PFSK-1 (cell line): ENCODE data around the gene PSMA2.

ENCODE experiments used
- FOXP2 ChIP-seq: optimal IDR thresholded peaks from 2 replicates; pipeline ENCODE3; 2011; ENCODE audit warnings: borderline replicate concordance, control low read depth, inconsistent platforms; ENCODE audit not compliant: insufficient read depth; ENCODE audit errors: extremely low read length, extremely low read depth
- POLR2AphosphoS5 ChIP-seq: IDR thresholded peaks from 2 replicates; pipeline ENCODE4 v1.6.1; 2012; ENCODE audit warnings: low read depth, mild to moderate bottlenecking, control low read depth, low read length, moderate library complexity
- SIN3A ChIP-seq: IDR thresholded peaks from 2 replicates; pipeline ENCODE4 v1.6.1; 2012; ENCODE audit warnings: mild to moderate bottlenecking, low read length, moderate library complexity, borderline replicate concordance; ENCODE audit not compliant: insufficient read depth
- TAF1 ChIP-seq: IDR thresholded peaks from 2 replicates; pipeline ENCODE4 v1.6.1; 2012; ENCODE audit warnings: low read length, control low read depth, borderline replicate concordance; ENCODE audit not compliant: insufficient read depth
- TF ChIP-seq, protein P1 (sequence below), 2 experiments: IDR thresholded peaks; 2 replicates each; pipeline versions ENCODE4 v1.6.1 to v1.8.0; 2011 to 2012; ENCODE audit warnings: low read depth in 2 of 2, low read length in 2 of 2, control low read depth in 1 of 2, inconsistent platforms in 1 of 2, mild to moderate bottlenecking in 1 of 2, moderate library complexity in 1 of 2; ENCODE audit not compliant: insufficient read depth in 1 of 2

Gene PSMA2

GRCh38 chr7:42924223-42924838 lies 7.6 kb downstream of the PSMA2 start:
- no peak for TF ChIP-seq FOXP2

GRCh38 chr7:42922017-42922753 lies 9.8 kb downstream of the PSMA2 start:
- TF ChIP-seq, protein P1, sequence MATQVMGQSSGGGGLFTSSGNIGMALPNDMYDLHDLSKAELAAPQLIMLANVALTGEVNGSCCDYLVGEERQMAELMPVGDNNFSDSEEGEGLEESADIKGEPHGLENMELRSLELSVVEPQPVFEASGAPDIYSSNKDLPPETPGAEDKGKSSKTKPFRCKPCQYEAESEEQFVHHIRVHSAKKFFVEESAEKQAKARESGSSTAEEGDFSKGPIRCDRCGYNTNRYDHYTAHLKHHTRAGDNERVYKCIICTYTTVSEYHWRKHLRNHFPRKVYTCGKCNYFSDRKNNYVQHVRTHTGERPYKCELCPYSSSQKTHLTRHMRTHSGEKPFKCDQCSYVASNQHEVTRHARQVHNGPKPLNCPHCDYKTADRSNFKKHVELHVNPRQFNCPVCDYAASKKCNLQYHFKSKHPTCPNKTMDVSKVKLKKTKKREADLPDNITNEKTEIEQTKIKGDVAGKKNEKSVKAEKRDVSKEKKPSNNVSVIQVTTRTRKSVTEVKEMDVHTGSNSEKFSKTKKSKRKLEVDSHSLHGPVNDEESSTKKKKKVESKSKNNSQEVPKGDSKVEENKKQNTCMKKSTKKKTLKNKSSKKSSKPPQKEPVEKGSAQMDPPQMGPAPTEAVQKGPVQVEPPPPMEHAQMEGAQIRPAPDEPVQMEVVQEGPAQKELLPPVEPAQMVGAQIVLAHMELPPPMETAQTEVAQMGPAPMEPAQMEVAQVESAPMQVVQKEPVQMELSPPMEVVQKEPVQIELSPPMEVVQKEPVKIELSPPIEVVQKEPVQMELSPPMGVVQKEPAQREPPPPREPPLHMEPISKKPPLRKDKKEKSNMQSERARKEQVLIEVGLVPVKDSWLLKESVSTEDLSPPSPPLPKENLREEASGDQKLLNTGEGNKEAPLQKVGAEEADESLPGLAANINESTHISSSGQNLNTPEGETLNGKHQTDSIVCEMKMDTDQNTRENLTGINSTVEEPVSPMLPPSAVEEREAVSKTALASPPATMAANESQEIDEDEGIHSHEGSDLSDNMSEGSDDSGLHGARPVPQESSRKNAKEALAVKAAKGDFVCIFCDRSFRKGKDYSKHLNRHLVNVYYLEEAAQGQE (IDR thresholded peaks at IDR 0.05; ENCODE audit: insufficient read depth in 1 of 2, low read depth in 2 of 2, low read length in 2 of 2), result no peak
- TF ChIP-seq SIN3A (no peak), TAF1 (no peak), POLR2AphosphoS5 (no peak), FOXP2 (no peak)

- TF ChIP-seq FOXP2, result no peak
Observed at GRCh38 chr7:42915356-42915755, 16.6 kb downstream of the PSMA2 start.

DNA sequence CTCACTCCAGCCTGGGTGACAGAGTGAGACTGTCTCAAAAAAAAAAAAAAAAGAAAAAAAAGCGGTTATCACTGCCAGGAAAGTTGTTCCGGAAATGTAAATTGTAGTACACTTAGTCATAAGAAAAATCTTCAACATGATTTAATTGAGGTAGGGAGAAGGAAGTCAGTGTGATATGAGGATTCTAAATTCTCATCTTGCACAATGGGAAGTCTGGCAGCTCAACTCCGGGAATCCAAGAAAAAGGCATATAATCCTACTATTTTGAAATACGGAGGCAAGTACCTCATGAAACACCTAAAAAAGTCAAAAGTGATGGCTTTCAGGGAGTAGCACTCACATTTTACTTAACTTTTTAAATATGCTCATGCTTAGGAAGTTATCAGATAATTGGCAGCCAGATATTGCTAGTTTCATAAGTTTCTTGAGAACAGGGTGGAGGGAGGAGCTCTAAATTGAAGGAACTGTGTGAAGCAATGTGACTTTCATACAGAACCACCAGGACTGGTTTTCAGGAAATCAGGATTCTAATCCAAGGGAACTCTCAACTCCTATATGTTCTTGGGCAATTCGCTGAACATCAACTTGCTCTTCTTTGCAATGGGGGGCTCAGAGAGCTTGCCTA lies 17.4 kb downstream of the PSMA2 start:
- TF ChIP-seq FOXP2, result no peak
- TF ChIP-seq, protein P1 (IDR thresholded peaks at IDR 0.05; ENCODE audit: insufficient read depth in 1 of 2, low read depth in 2 of 2, low read length in 2 of 2), result no peak
- no peak for TF ChIP-seq TAF1
- no peak for TF ChIP-seq POLR2AphosphoS5
- TF ChIP-seq SIN3A, result no peak

- no peak for TF ChIP-seq POLR2AphosphoS5
- TF ChIP-seq TAF1, result no peak
- TF ChIP-seq FOXP2, result no peak
- TF ChIP-seq, protein P1 (IDR thresholded peaks at IDR 0.05; ENCODE audit: insufficient read depth in 1 of 2, low read depth in 2 of 2, low read length in 2 of 2), result no peak
- no peak for TF ChIP-seq SIN3A
Observed at GRCh38 chr7:42914009-42914408, 18.0 kb downstream of the PSMA2 start.

- no peak for TF ChIP-seq TAF1
- TF ChIP-seq SIN3A, result no peak
- no peak for TF ChIP-seq POLR2AphosphoS5
- TF ChIP-seq, protein P1 (IDR thresholded peaks at IDR 0.05; ENCODE audit: insufficient read depth in 1 of 2, low read depth in 2 of 2, low read length in 2 of 2), result no peak
- no peak for TF ChIP-seq FOXP2
Observed at GRCh38 chr7:42913591-42913990, 18.4 kb downstream of the PSMA2 start.
